NT2/D1 (cell line): Measurements from ENCODE around the gene DCTD.

ENCODE experiments used
- DNase-seq: peaks from one replicate; pipeline ENCODE4 v3.0.0-alpha.2; 2011; ENCODE audit warnings: low read depth, low spot score
- H3K27me3 ChIP-seq: 2 replicates; pipeline ENCODE4 v1.6.0; 2011; ENCODE audit warnings: mild to moderate bottlenecking; ENCODE audit not compliant: insufficient read length, insufficient read depth
- H3K36me3 ChIP-seq: 2 replicates; pipeline ENCODE4 v1.6.1; 2011; ENCODE audit warnings: mild to moderate bottlenecking, low read length, mixed read lengths; ENCODE audit not compliant: insufficient read depth, insufficient read length
- H3K4me1 ChIP-seq: 2 replicates; pipeline ENCODE4 v1.5.1; 2011; ENCODE audit not compliant: insufficient read depth, insufficient read length
- H3K4me3 ChIP-seq: 2 replicates; pipeline ENCODE4 v1.5.1; 2011; ENCODE audit warnings: low read depth; ENCODE audit not compliant: insufficient read length
- H3K9ac ChIP-seq: 2 replicates; pipeline ENCODE4 v1.6.0; 2011; ENCODE audit warnings: low read depth; ENCODE audit not compliant: insufficient read length
- H3K9me3 ChIP-seq: 2 replicates; pipeline ENCODE4 v1.5.1; 2011; ENCODE audit warnings: mild to moderate bottlenecking, low read length; ENCODE audit not compliant: insufficient read depth
- SUZ12 ChIP-seq: IDR thresholded peaks from 2 replicates; pipeline ENCODE4 v1.6.1; 2011; ENCODE audit not compliant: insufficient read length, insufficient read depth; ENCODE audit errors: extremely low read depth
- YY1 ChIP-seq: IDR thresholded peaks from 2 replicates; pipeline ENCODE4 v1.6.1; 2011; ENCODE audit not compliant: insufficient read length, insufficient read depth
- ZNF274 ChIP-seq: IDR thresholded peaks from 2 replicates; pipeline ENCODE4 v1.6.1; 2011; ENCODE audit warnings: mild to moderate bottlenecking, low read depth, low read length

DCTD gene

GRCh38 chr4:182875453-182876405, 41.5 kb downstream of the DCTD start:
- H3K9ac ChIP-seq, result no peak overlapping the region
- H3K4me3 ChIP-seq, result no peak overlapping the region
- H3K9me3 ChIP-seq, result no peaks in the 10 kb centered on the region
- no peaks in the 10 kb centered on the region for H3K4me1 ChIP-seq
- peaks cover 2% of the 10 kb centered on the region for H3K36me3 ChIP-seq
- no peak for DNase-seq
- H3K27me3 ChIP-seq, result no peaks in the 10 kb centered on the region
- no peak for TF ChIP-seq YY1
- TF ChIP-seq SUZ12, result no peak
- TF ChIP-seq ZNF274, result no peak

- TF ChIP-seq ZNF274 (no peak), YY1 (no peak), SUZ12 (no peak)
- Histone ChIP-seq H3K4me1 (no peaks in the 10 kb centered on the region), H3K9me3 (no peaks in the 10 kb centered on the region), H3K36me3 (peaks cover 2% of the 10 kb centered on the region), H3K27me3 (no peaks in the 10 kb centered on the region), H3K9ac (no peak overlapping the region), H3K4me3 (no peak overlapping the region)
- no peak for DNase-seq
Observed at GRCh38 chr4:182874797-182875345, 42.3 kb downstream of the DCTD start.

GRCh38 chr4:182874304-182874751, 42.9 kb downstream of the DCTD start:
- Histone ChIP-seq H3K9me3 (no peaks in the 10 kb centered on the region), H3K9ac (no peak overlapping the region), H3K27me3 (no peaks in the 10 kb centered on the region), H3K4me1 (no peaks in the 10 kb centered on the region), H3K36me3 (peaks cover 2% of the 10 kb centered on the region), H3K4me3 (no peak overlapping the region)
- DNase-seq, result no peak
- TF ChIP-seq SUZ12 (no peak), ZNF274 (no peak), YY1 (no peak)

GRCh38 chr4:182873726-182874125, 43.5 kb downstream of the DCTD start:
- no peak for DNase-seq
- Histone ChIP-seq H3K9ac (no peak overlapping the region), H3K4me3 (no peak overlapping the region), H3K4me1 (no peaks in the 10 kb centered on the region), H3K9me3 (no peaks in the 10 kb centered on the region), H3K27me3 (no peaks in the 10 kb centered on the region), H3K36me3 (peaks cover 2% of the 10 kb centered on the region)
- TF ChIP-seq SUZ12, result no peak

GRCh38 chr4:182873289-182873688, 43.9 kb downstream of the DCTD start:
- no peaks in the 10 kb centered on the region for H3K27me3 ChIP-seq
- TF ChIP-seq ZNF274 (no peak), SUZ12 (no peak), YY1 (no peak)
- peaks cover 2% of the 10 kb centered on the region for H3K36me3 ChIP-seq

GRCh38 chr4:182872886-182873285, 44.3 kb downstream of the DCTD start:
- Histone ChIP-seq H3K4me1 (no peaks in the 10 kb centered on the region), H3K9me3 (no peaks in the 10 kb centered on the region), H3K9ac (no peak overlapping the region), H3K27me3 (no peaks in the 10 kb centered on the region), H3K4me3 (no peak overlapping the region), H3K36me3 (peaks cover 2% of the 10 kb centered on the region)
- TF ChIP-seq ZNF274 (no peak), YY1 (no peak), SUZ12 (no peak)
- DNase-seq, result no peak

More at GRCh38 chr4:182873289-182873688, 43.9 kb downstream of the DCTD start:
- no peak for DNase-seq
- Histone ChIP-seq H3K4me3 (no peak overlapping the region), H3K9ac (no peak overlapping the region), H3K9me3 (no peaks in the 10 kb centered on the region), H3K4me1 (no peaks in the 10 kb centered on the region)

GRCh38 chr4:182871616-182872015, 45.6 kb downstream of the DCTD start:
- Histone ChIP-seq H3K9me3 (no peaks in the 10 kb centered on the region), H3K36me3 (peaks cover 2% of the 10 kb centered on the region), H3K4me1 (no peaks in the 10 kb centered on the region), H3K4me3 (no peak overlapping the region), H3K9ac (no peak overlapping the region), H3K27me3 (no peaks in the 10 kb centered on the region)
- no peak for TF ChIP-seq SUZ12
- no peak for TF ChIP-seq YY1
- no peak for TF ChIP-seq ZNF274
- DNase-seq, result no peak
